Measurements from ENCODE around the gene ITGA5.
A peak's percentile ranks its signal among the peaks of the same experiment; 100 is the strongest.

Gene ITGA5

DNA sequence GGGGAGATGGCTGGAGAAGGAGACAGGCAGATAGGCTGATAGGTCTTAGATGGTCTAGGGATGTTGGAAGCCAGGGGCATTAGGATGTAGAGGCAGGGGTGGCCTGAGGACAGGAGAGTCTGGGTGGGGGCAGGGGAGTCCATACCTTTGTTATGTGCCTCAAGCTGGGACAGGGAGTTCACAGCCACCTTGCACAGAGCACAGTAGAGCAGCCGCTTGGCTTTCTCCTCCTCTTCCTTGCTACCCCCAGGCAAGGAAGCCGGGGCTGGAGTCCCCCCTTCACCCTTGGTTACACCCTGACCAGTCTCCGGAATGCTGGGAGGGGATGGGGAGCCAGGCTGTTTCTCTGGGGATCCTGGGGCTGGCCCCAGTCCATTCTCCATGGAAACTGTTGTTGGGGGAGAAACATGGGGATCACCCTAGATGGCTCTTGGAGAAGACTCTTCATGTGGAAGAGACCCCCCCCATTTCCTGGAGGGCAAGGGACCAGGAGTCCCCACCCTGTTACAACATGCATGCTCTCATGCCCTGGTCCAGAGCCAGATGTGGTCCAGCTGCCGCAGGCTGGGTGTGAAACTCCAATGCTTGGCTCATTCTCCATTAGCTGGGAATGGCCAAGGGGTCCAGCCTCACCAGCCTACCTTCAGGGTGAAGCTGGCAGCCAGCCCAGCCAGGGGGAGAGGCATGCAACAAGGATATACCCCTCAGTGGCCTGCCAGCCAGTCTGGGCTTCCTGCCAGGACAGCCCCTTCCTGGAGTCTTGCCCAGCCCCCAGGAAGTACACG is 47.5 kb downstream of the ITGA5 start:
- Histone ChIP-seq H3K4me2 (ENCODE audit: insufficient read depth, low read length, poor library complexity, severe bottlenecking) (no peak overlapping the region), H2AK5ac (ENCODE audit: low read depth, low read length) (peak overlapping the region; percentile 47), H3K27ac (replicated peaks; ENCODE audit: low read length) (no peak overlapping the region), H2BK15ac (ENCODE audit: low read length) (no peak overlapping the region), H2BK12ac (ENCODE audit: low read length) (no peak overlapping the region), H4K91ac (ENCODE audit: low read depth, low read length, poor library complexity) (no peak overlapping the region), H3K79me1 (ENCODE audit: low read depth, low read length) (peaks cover 1% of the 10 kb centered on the region), H2BK120ac (ENCODE audit: low read depth, low read length) (no peak overlapping the region), H4K8ac (ENCODE audit: low read depth, low read length) (no peak overlapping the region), H3K14ac (ENCODE audit: low read length) (no peak overlapping the region), H3K4me3 (ENCODE audit: low read length in 2 of 2) (no peak overlapping the region), H3K4me1 (ENCODE audit: control insufficient read depth in 2 of 2, insufficient read depth in 1 of 2, low read depth in 1 of 2, low read length in 2 of 2) (peaks cover 7 to 13% of the 10 kb centered on the region in 2 donors), H3K23ac (ENCODE audit: low read depth, low read length, poor library complexity) (peak overlapping the region; percentile 9), H3K9ac (ENCODE audit: low read depth, low read length, poor library complexity) (no peak overlapping the region), H3K9me3 (replicated peaks in 1 of 2; ENCODE audit: control insufficient read depth in 2 of 2, insufficient read depth in 1 of 2, low read depth in 1 of 2, low read length in 2 of 2) (no peaks in the 10 kb centered on the region), H3K27me3 (ENCODE audit: control insufficient read depth in 3 of 3, insufficient read depth in 3 of 3, low read depth in 1 of 3, low read length in 3 of 3) (peaks cover 0 to 10% (median 0%) of the 10 kb centered on the region in 3 experiments), H2AFZ (ENCODE audit: low read length) (no peak overlapping the region), H3K18ac (ENCODE audit: low read length) (no peak overlapping the region), H3K36me3 (replicated peaks in 1 of 2; ENCODE audit: control insufficient read depth in 2 of 2, insufficient read depth in 2 of 2, low read length in 2 of 2) (peaks cover 16 to 17% of the 10 kb centered on the region in 2 donors), H2BK5ac (ENCODE audit: low read length) (no peak overlapping the region), H3K4ac (ENCODE audit: low read length) (no peak overlapping the region)
- no peak for DNase-seq (ENCODE audit: low spot score)
- WGBS, 2 donors (ENCODE audit: extremely low coverage in 2 of 2, insufficient read length in 2 of 2, insufficient replicate concordance in 1 of 2), result no CpG with 5 or more reads among the region's 5 CpGs

DNA sequence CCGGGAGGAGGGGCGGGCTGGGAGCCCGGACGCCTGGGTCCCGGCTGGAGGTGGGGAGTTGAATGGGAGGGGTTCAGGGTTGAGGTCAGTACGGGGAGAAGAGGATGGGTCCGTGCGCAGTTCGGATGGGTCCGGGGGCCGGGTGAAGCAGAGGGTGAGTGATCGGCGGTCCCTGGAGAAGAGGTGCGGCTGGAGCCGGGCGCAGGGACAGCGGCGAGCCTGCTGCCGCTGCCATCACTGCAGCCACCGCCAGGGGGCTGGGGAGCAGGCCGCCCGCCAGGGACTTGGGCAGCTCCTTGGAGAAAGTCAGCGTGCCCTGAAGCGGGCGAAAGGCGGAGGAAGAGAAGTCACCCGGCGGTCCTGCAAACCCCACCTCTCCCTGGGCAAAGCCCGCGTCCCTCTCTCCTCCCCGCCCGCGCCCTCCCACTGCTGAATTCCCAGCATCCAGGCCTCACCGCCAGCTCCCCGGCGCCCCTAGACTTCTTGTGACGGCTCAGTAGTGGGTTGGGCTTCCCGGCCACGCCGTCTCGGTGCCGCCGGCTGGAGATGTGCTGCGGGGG is 48.8 kb downstream of the ITGA5 start:
- peaks cover 16 to 17% of the 10 kb centered on the region in 2 donors for H3K36me3 ChIP-seq (replicated peaks in 1 of 2; ENCODE audit: control insufficient read depth in 2 of 2, insufficient read depth in 2 of 2, low read length in 2 of 2)
- H3K4me2 ChIP-seq (ENCODE audit: insufficient read depth, low read length, poor library complexity, severe bottlenecking), result peak overlapping the region; percentile 68
- H2BK5ac ChIP-seq (ENCODE audit: low read length), result no peak overlapping the region
- no peak overlapping the region for H3K27ac ChIP-seq (replicated peaks; ENCODE audit: low read length)
- H3K9ac ChIP-seq (ENCODE audit: low read depth, low read length, poor library complexity), result no peak overlapping the region
- no peaks in the 10 kb centered on the region for H3K9me3 ChIP-seq (replicated peaks in 1 of 2; ENCODE audit: control insufficient read depth in 2 of 2, insufficient read depth in 1 of 2, low read depth in 1 of 2, low read length in 2 of 2)
- no CpG with 5 or more reads among the region's 44 CpGs for WGBS, 2 donors (ENCODE audit: extremely low coverage in 2 of 2, insufficient read length in 2 of 2, insufficient replicate concordance in 1 of 2)
- peaks cover 7 to 13% of the 10 kb centered on the region in 2 donors for H3K4me1 ChIP-seq (ENCODE audit: control insufficient read depth in 2 of 2, insufficient read depth in 1 of 2, low read depth in 1 of 2, low read length in 2 of 2)
- no peak overlapping the region for H2BK15ac ChIP-seq (ENCODE audit: low read length)
- no peak overlapping the region for H3K4me3 ChIP-seq (ENCODE audit: low read length in 2 of 2)
- H4K91ac ChIP-seq (ENCODE audit: low read depth, low read length, poor library complexity), result no peak overlapping the region
- H3K79me1 ChIP-seq (ENCODE audit: low read depth, low read length), result peaks cover 1% of the 10 kb centered on the region
- H3K23ac ChIP-seq (ENCODE audit: low read depth, low read length, poor library complexity), result peak overlapping the region; percentile 59
- H3K4ac ChIP-seq (ENCODE audit: low read length), result no peak overlapping the region
- H3K18ac ChIP-seq (ENCODE audit: low read length), result peak overlapping the region; percentile 91
- DNase-seq (ENCODE audit: low spot score), result no peak
- H2BK12ac ChIP-seq (ENCODE audit: low read length), result no peak overlapping the region
- H3K27me3 ChIP-seq (ENCODE audit: control insufficient read depth in 3 of 3, insufficient read depth in 3 of 3, low read depth in 1 of 3, low read length in 3 of 3), result peaks cover 0 to 10% (median 0%) of the 10 kb centered on the region in 3 experiments
- H2BK120ac ChIP-seq (ENCODE audit: low read depth, low read length), result no peak overlapping the region
- peak overlapping the region; percentile 81 for H2AK5ac ChIP-seq (ENCODE audit: low read depth, low read length)
- no peak overlapping the region for H3K14ac ChIP-seq (ENCODE audit: low read length)
- no peak overlapping the region for H4K8ac ChIP-seq (ENCODE audit: low read depth, low read length)
- peak overlapping the region; percentile 71 for H2AFZ ChIP-seq (ENCODE audit: low read length)

DNA sequence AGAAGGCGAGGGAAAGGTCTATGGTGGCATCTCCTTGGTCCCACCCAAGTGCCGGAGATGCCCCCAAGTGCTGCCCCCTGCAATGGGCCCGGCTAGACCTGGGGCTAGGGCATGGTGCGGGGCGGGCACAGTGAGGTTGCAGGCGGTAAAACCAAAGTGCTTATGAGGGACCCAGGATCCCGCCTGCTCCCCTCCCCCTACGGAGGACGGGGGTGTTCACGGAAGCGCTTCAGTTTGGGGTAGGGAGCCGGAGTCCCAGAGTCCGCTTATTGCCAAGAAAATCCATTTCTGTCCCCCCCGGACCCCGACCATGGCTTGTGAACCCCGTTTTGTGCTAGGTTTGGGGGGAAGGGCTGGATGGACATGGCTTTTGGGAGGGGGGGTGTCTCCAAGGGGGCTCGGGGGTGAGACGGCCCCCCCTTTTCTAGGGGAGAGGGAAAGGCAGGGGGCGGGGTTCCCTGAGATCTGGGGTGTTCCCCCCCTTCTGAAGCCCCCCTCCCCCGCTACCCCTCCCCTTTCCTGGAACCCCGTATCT is 49.4 kb downstream of the ITGA5 start:
- Histone ChIP-seq H2AK5ac (ENCODE audit: low read depth, low read length) (peak overlapping the region; percentile 86), H3K27me3 (ENCODE audit: control insufficient read depth in 3 of 3, insufficient read depth in 3 of 3, low read depth in 1 of 3, low read length in 3 of 3) (peaks cover 0 to 10% (median 0%) of the 10 kb centered on the region in 3 experiments), H3K79me1 (ENCODE audit: low read depth, low read length) (peaks cover 1% of the 10 kb centered on the region), H3K4me3 (ENCODE audit: low read length in 2 of 2) (no peak overlapping the region), H3K9ac (ENCODE audit: low read depth, low read length, poor library complexity) (no peak overlapping the region), H3K23ac (ENCODE audit: low read depth, low read length, poor library complexity) (peak overlapping the region; percentile 82), H2BK5ac (ENCODE audit: low read length) (no peak overlapping the region), H3K36me3 (replicated peaks in 1 of 2; ENCODE audit: control insufficient read depth in 2 of 2, insufficient read depth in 2 of 2, low read length in 2 of 2) (peaks cover 15 to 16% of the 10 kb centered on the region in 2 donors), H3K4me2 (ENCODE audit: insufficient read depth, low read length, poor library complexity, severe bottlenecking) (no peak overlapping the region), H4K91ac (ENCODE audit: low read depth, low read length, poor library complexity) (no peak overlapping the region), H3K18ac (ENCODE audit: low read length) (peak overlapping the region; percentile 77), H4K8ac (ENCODE audit: low read depth, low read length) (no peak overlapping the region), H3K27ac (replicated peaks; ENCODE audit: low read length) (no peak overlapping the region), H2BK15ac (ENCODE audit: low read length) (no peak overlapping the region), H3K14ac (ENCODE audit: low read length) (no peak overlapping the region), H3K9me3 (replicated peaks in 1 of 2; ENCODE audit: control insufficient read depth in 2 of 2, insufficient read depth in 1 of 2, low read depth in 1 of 2, low read length in 2 of 2) (no peaks in the 10 kb centered on the region), H2BK120ac (ENCODE audit: low read depth, low read length) (no peak overlapping the region), H3K4ac (ENCODE audit: low read length) (no peak overlapping the region), H2AFZ (ENCODE audit: low read length) (no peak overlapping the region), H3K4me1 (ENCODE audit: control insufficient read depth in 2 of 2, insufficient read depth in 1 of 2, low read depth in 1 of 2, low read length in 2 of 2) (peaks cover 7 to 10% of the 10 kb centered on the region in 2 donors), H2BK12ac (ENCODE audit: low read length) (no peak overlapping the region)
- WGBS, 2 donors (ENCODE audit: extremely low coverage in 2 of 2, insufficient read length in 2 of 2, insufficient replicate concordance in 1 of 2), result no CpG with 5 or more reads among the region's 21 CpGs
- no peak for DNase-seq (ENCODE audit: low spot score)

Data from neuronal stem cell (in vitro differentiated cells).